Measurements from ENCODE around the gene TMED8. TPM values are rescaled to one million over a fixed set of nuclear protein-coding genes. Genes with fewer than 3 reads are reported as not detected.

TMED8 gene
- total RNA-seq, 5 donors from 2014 or later (not counting 1 experiment from before 2014, with no cell fraction given), result 6.6 to 8.9 (median 7.5) TPM

- Histone ChIP-seq H3K4me3 (ENCODE audit: control insufficient read depth in 1 of 2, extremely low read depth in 1 of 2, low read length in 1 of 2) (no peak overlapping the region), H3K27me3 (replicated peaks in 1 of 2; ENCODE audit: control insufficient read depth in 2 of 2, extremely low read depth in 1 of 2, insufficient read depth in 2 of 2, low read length in 1 of 2) (no peaks in the 10 kb centered on the region), H3K9me3 (no peaks in the 10 kb centered on the region), H3K36me3 (ENCODE audit: control insufficient read depth in 2 of 2, extremely low read depth in 1 of 2, insufficient read depth in 1 of 2, low read length in 1 of 2) (peaks cover 4 to 10% of the 10 kb centered on the region in 2 donors), H3K4me1 (ENCODE audit: control insufficient read depth in 1 of 2, extremely low read depth in 1 of 2, insufficient read depth in 2 of 2, low read length in 2 of 2) (no peaks in the 10 kb centered on the region), H3K27ac (ENCODE audit: low read length) (no peak overlapping the region)
- H3K4me3 Mint-ChIP-seq, result no peak overlapping the region
- POLR2A ChIA-PET, result no interaction called here
- no peaks in the 10 kb centered on the region for H3K4me1 Mint-ChIP-seq
- DNase-seq (no peak), ATAC-seq (replicated peaks in 1 of 4) (no peak)
- H3K9me3 Mint-ChIP-seq, result no peaks in the 10 kb centered on the region
- no peaks in the 10 kb centered on the region for H3K27me3 Mint-ChIP-seq
- CTCF ChIA-PET, result interaction anchor here in 1 of 2 donors (0.6 kb wide), 2 partner anchors 29 to 34 kb away, joined by 3 to 4 read pairs; no protein-coding TSS in a partner anchor
- WGBS (ENCODE audit: insufficient coverage), result 100% methylated on average over 5 of the region's 5 CpGs
- peaks cover 14% of the 10 kb centered on the region for H3K36me3 Mint-ChIP-seq
- H3K27ac Mint-ChIP-seq, result no peak overlapping the region
Measured at GRCh38 chr14:77353469-77354141, 23.3 kb downstream of the TMED8 start.

- peaks cover 9 to 18% of the 10 kb centered on the region in 2 donors for H3K36me3 ChIP-seq (ENCODE audit: control insufficient read depth in 2 of 2, extremely low read depth in 1 of 2, insufficient read depth in 1 of 2, low read length in 1 of 2)
- ChIA-PET POLR2A (no interaction called here), CTCF (no interaction called here)
- DNase-seq (no peak), ATAC-seq (replicated peaks in 1 of 4) (no peak)
- H3K27me3 ChIP-seq (replicated peaks in 1 of 2; ENCODE audit: control insufficient read depth in 2 of 2, extremely low read depth in 1 of 2, insufficient read depth in 2 of 2, low read length in 1 of 2), result no peaks in the 10 kb centered on the region
- H3K4me3 ChIP-seq (ENCODE audit: control insufficient read depth in 1 of 2, extremely low read depth in 1 of 2, low read length in 1 of 2), result no peak overlapping the region
- H3K27ac ChIP-seq (ENCODE audit: low read length), result no peak overlapping the region
- Mint-ChIP-seq H3K4me3 (no peak overlapping the region), H3K4me1 (peaks cover 0 to 2% (median 0%) of the 10 kb centered on the region in 3 donors), H3K27me3 (no peaks in the 10 kb centered on the region), H3K9me3 (no peaks in the 10 kb centered on the region), H3K27ac (no peak overlapping the region), H3K36me3 (peaks cover 37% of the 10 kb centered on the region)
- WGBS (ENCODE audit: insufficient coverage), result no CpG with 5 or more reads among the region's 3 CpGs
- H3K4me1 ChIP-seq (ENCODE audit: control insufficient read depth in 1 of 2, extremely low read depth in 1 of 2, insufficient read depth in 2 of 2, low read length in 2 of 2), result no peaks in the 10 kb centered on the region
- no peaks in the 10 kb centered on the region for H3K9me3 ChIP-seq
Measured at GRCh38 chr14:77347751-77348150, 29.1 kb downstream of the TMED8 start.

- Mint-ChIP-seq H3K4me3 (no peak overlapping the region), H3K4me1 (peaks cover 0 to 2% (median 0%) of the 10 kb centered on the region in 3 donors), H3K27me3 (no peaks in the 10 kb centered on the region), H3K9me3 (no peaks in the 10 kb centered on the region), H3K36me3 (peaks cover 50% of the 10 kb centered on the region), H3K27ac (no peak overlapping the region)
- no CpG with 5 or more reads among the region's 2 CpGs for WGBS (ENCODE audit: insufficient coverage)
- Histone ChIP-seq H3K4me3 (ENCODE audit: control insufficient read depth in 1 of 2, extremely low read depth in 1 of 2, low read length in 1 of 2) (no peak overlapping the region), H3K36me3 (ENCODE audit: control insufficient read depth in 2 of 2, extremely low read depth in 1 of 2, insufficient read depth in 1 of 2, low read length in 1 of 2) (peaks cover 9 to 31% of the 10 kb centered on the region in 2 donors), H3K27ac (ENCODE audit: low read length) (no peak overlapping the region), H3K9me3 (no peaks in the 10 kb centered on the region), H3K27me3 (replicated peaks in 1 of 2; ENCODE audit: control insufficient read depth in 2 of 2, extremely low read depth in 1 of 2, insufficient read depth in 2 of 2, low read length in 1 of 2) (no peaks in the 10 kb centered on the region), H3K4me1 (ENCODE audit: control insufficient read depth in 1 of 2, extremely low read depth in 1 of 2, insufficient read depth in 2 of 2, low read length in 2 of 2) (no peaks in the 10 kb centered on the region)
- DNase-seq, result no peak
- ATAC-seq (replicated peaks in 1 of 4), result no peak
- CTCF ChIA-PET, result interaction anchor here in 1 of 2 donors (0.7 kb wide), 1 partner anchor 490 kb away, joined by 5 read pairs; no protein-coding TSS in a partner anchor
- POLR2A ChIA-PET, result no interaction called here
Measured at GRCh38 chr14:77346495-77346894, 30.4 kb downstream of the TMED8 start.

GRCh38 chr14:77344377-77344996, 32.4 kb downstream of the TMED8 start:
- no peak overlapping the region for H3K27ac Mint-ChIP-seq
- H3K4me1 Mint-ChIP-seq, result peaks cover 0 to 2% (median 0%) of the 10 kb centered on the region in 3 donors
- H3K27me3 ChIP-seq (replicated peaks in 1 of 2; ENCODE audit: control insufficient read depth in 2 of 2, extremely low read depth in 1 of 2, insufficient read depth in 2 of 2, low read length in 1 of 2), result no peaks in the 10 kb centered on the region
- no peaks in the 10 kb centered on the region for H3K4me1 ChIP-seq (ENCODE audit: control insufficient read depth in 1 of 2, extremely low read depth in 1 of 2, insufficient read depth in 2 of 2, low read length in 2 of 2)
- WGBS (ENCODE audit: insufficient coverage), result 94% methylated on average over 2 of the region's 3 CpGs
- H3K27me3 Mint-ChIP-seq, result no peaks in the 10 kb centered on the region
- H3K9me3 ChIP-seq, result no peaks in the 10 kb centered on the region
- H3K27ac ChIP-seq (ENCODE audit: low read length), result no peak overlapping the region
- H3K9me3 Mint-ChIP-seq, result no peaks in the 10 kb centered on the region
- ChIA-PET CTCF (no interaction called here), POLR2A (no interaction called here)
- no peak overlapping the region for H3K4me3 Mint-ChIP-seq
- ATAC-seq (replicated peaks in 1 of 4) (no peak), DNase-seq (no peak)
- no peak overlapping the region for H3K4me3 ChIP-seq (ENCODE audit: control insufficient read depth in 1 of 2, extremely low read depth in 1 of 2, low read length in 1 of 2)
- peaks cover 54% of the 10 kb centered on the region for H3K36me3 Mint-ChIP-seq
- H3K36me3 ChIP-seq (ENCODE audit: control insufficient read depth in 2 of 2, extremely low read depth in 1 of 2, insufficient read depth in 1 of 2, low read length in 1 of 2), result peaks cover 9 to 29% of the 10 kb centered on the region in 2 donors

- POLR2A ChIA-PET, result no interaction called here
- H3K27ac Mint-ChIP-seq, result no peak overlapping the region
- H3K4me3 Mint-ChIP-seq, result no peak overlapping the region
Measured at GRCh38 chr14:77343662-77344061, 33.2 kb downstream of the TMED8 start.

GRCh38 chr14:77342726-77343397, 34.0 kb downstream of the TMED8 start:
- Histone ChIP-seq H3K36me3 (ENCODE audit: control insufficient read depth in 2 of 2, extremely low read depth in 1 of 2, insufficient read depth in 1 of 2, low read length in 1 of 2) (peaks cover 9 to 29% of the 10 kb centered on the region in 2 donors), H3K27me3 (replicated peaks in 1 of 2; ENCODE audit: control insufficient read depth in 2 of 2, extremely low read depth in 1 of 2, insufficient read depth in 2 of 2, low read length in 1 of 2) (no peaks in the 10 kb centered on the region), H3K4me3 (ENCODE audit: control insufficient read depth in 1 of 2, extremely low read depth in 1 of 2, low read length in 1 of 2) (no peak overlapping the region), H3K9me3 (no peaks in the 10 kb centered on the region), H3K27ac (ENCODE audit: low read length) (no peak overlapping the region), H3K4me1 (ENCODE audit: control insufficient read depth in 1 of 2, extremely low read depth in 1 of 2, insufficient read depth in 2 of 2, low read length in 2 of 2) (no peaks in the 10 kb centered on the region)
- CTCF ChIA-PET, result no interaction called here
- DNase-seq (no peak), ATAC-seq (replicated peaks in 1 of 4) (no peak)
- peaks cover 0 to 2% (median 0%) of the 10 kb centered on the region in 3 donors for H3K4me1 Mint-ChIP-seq
- no peak overlapping the region for H3K27ac Mint-ChIP-seq
- H3K36me3 Mint-ChIP-seq, result peaks cover 57% of the 10 kb centered on the region
- H3K4me3 Mint-ChIP-seq, result no peak overlapping the region
- POLR2A ChIA-PET, result no interaction called here
- H3K9me3 Mint-ChIP-seq, result no peaks in the 10 kb centered on the region
- 94% methylated on average over 7 of the region's 10 CpGs for WGBS (ENCODE audit: insufficient coverage)
- no peaks in the 10 kb centered on the region for H3K27me3 Mint-ChIP-seq

More at GRCh38 chr14:77343662-77344061, 33.2 kb downstream of the TMED8 start:
- CTCF ChIA-PET, result no interaction called here
- Histone ChIP-seq H3K27ac (ENCODE audit: low read length) (no peak overlapping the region), H3K4me3 (ENCODE audit: control insufficient read depth in 1 of 2, extremely low read depth in 1 of 2, low read length in 1 of 2) (no peak overlapping the region), H3K27me3 (replicated peaks in 1 of 2; ENCODE audit: control insufficient read depth in 2 of 2, extremely low read depth in 1 of 2, insufficient read depth in 2 of 2, low read length in 1 of 2) (no peaks in the 10 kb centered on the region), H3K9me3 (no peaks in the 10 kb centered on the region), H3K36me3 (ENCODE audit: control insufficient read depth in 2 of 2, extremely low read depth in 1 of 2, insufficient read depth in 1 of 2, low read length in 1 of 2) (peaks cover 9 to 29% of the 10 kb centered on the region in 2 donors), H3K4me1 (ENCODE audit: control insufficient read depth in 1 of 2, extremely low read depth in 1 of 2, insufficient read depth in 2 of 2, low read length in 2 of 2) (no peaks in the 10 kb centered on the region)
- ATAC-seq (replicated peaks in 1 of 4) (no peak), DNase-seq (no peak)
- no peaks in the 10 kb centered on the region for H3K9me3 Mint-ChIP-seq
- peaks cover 57% of the 10 kb centered on the region for H3K36me3 Mint-ChIP-seq
- 100% methylated on average over 2 of the region's 2 CpGs for WGBS (ENCODE audit: insufficient coverage)
- H3K4me1 Mint-ChIP-seq, result peaks cover 0 to 2% (median 0%) of the 10 kb centered on the region in 3 donors
- no peaks in the 10 kb centered on the region for H3K27me3 Mint-ChIP-seq

Data from T-cell (primary cell).